CD4-positive, CD25-positive, alpha-beta regulatory T cell (primary cell): ENCODE results near the gene CPPED1. TPM values are rescaled to one million over a fixed set of nuclear protein-coding genes. Genes with fewer than 3 reads are reported as not detected.
A peak's percentile ranks its signal among the peaks of the same experiment; 100 is the strongest.

Experiments used
- ATAC-seq, 2 donors: fragments of 150-1000 bp; cut with Tn5 transposase; one replicate each; pipeline ENCODE4 v1.10.0; 2021; ENCODE audit warnings: low read depth in 2 of 2, moderate number of reproducible peaks in 2 of 2, moderate library complexity in 1 of 2
- DNase-seq, 3 donors: peaks; one replicate each; pipeline versions ENCODE4 v3.0.0 to v3.0.0-alpha.2; 2012 to 2022; ENCODE audit warnings: mixed read lengths in 1 of 3
- H3K27ac ChIP-seq: one replicate; pipeline ENCODE4 v1.7.0; 2013; ENCODE audit warnings: mild to moderate bottlenecking, low read length; ENCODE audit not compliant: insufficient read depth, poor library complexity, severe bottlenecking
- H3K27me3 ChIP-seq: one replicate; pipeline ENCODE4 v1.7.0; 2013; ENCODE audit warnings: low read length; ENCODE audit not compliant: control insufficient read depth, insufficient read depth
- H3K36me3 ChIP-seq: one replicate; pipeline ENCODE4 v1.7.0; 2013; ENCODE audit warnings: mild to moderate bottlenecking, low read length, moderate library complexity; ENCODE audit not compliant: control insufficient read depth, insufficient read depth
- H3K4me1 ChIP-seq: 2 replicates; pipeline ENCODE4 v1.7.0; 2013; ENCODE audit warnings: mild to moderate bottlenecking, low read length; ENCODE audit not compliant: insufficient read depth, control insufficient read depth, poor library complexity, severe bottlenecking
- H3K4me3 ChIP-seq: one replicate; pipeline ENCODE4 v1.7.0; 2013; ENCODE audit warnings: low read depth, mild to moderate bottlenecking, low read length, moderate library complexity
- H3K9me3 ChIP-seq, 2 experiments: 1 replicate in 1 of 2; 2 replicates in 1 of 2; pipeline ENCODE4 v1.7.0; 2013; ENCODE audit warnings: low read length in 2 of 2, mild to moderate bottlenecking in 1 of 2, moderate library complexity in 1 of 2; ENCODE audit not compliant: control insufficient read depth in 2 of 2
- H3K27ac Mint-ChIP-seq, 3 donors: one replicate each; pipeline ENCODE4 v1.8.0; 2020 to 2022; ENCODE audit warnings: mild to moderate bottlenecking in 3 of 3, mixed read lengths in 3 of 3, moderate library complexity in 2 of 3
- H3K27me3 Mint-ChIP-seq: one replicate; pipeline ENCODE4 v1.8.0; 2022; ENCODE audit warnings: mild to moderate bottlenecking, mixed read lengths
- H3K36me3 Mint-ChIP-seq: one replicate; pipeline ENCODE4 v1.8.0; 2020; ENCODE audit warnings: mixed read lengths
- H3K4me1 Mint-ChIP-seq, 4 donors: one replicate each; pipeline ENCODE4 v1.8.0; 2020 to 2022; ENCODE audit warnings: mixed read lengths in 4 of 4, mild to moderate bottlenecking in 1 of 4
- H3K4me3 Mint-ChIP-seq, 4 donors: one replicate each; pipeline ENCODE4 v1.8.0; 2020 to 2022; ENCODE audit warnings: mild to moderate bottlenecking in 4 of 4, mixed read lengths in 4 of 4, moderate library complexity in 3 of 4
- H3K9me3 Mint-ChIP-seq, 7 donors: one replicate each; pipeline ENCODE4 v1.8.0; 2020 to 2022; ENCODE audit warnings: mixed read lengths in 7 of 7, mild to moderate bottlenecking in 3 of 7, moderate library complexity in 2 of 7
- polyA plus RNA-seq, 4 donors: library from polyadenylated mRNA; unstranded; fragments of 300-500 nt; fragmentation: Illumina TruSeq; gene quantifications; one replicate each; pipeline ENCODE4 v1.2.3, GENCODE V29; 2021
- total RNA-seq: library from RNA; stranded (reverse); gene quantifications from one replicate; pipeline ENCODE4 v1.2.3, GENCODE V29; 2022

Gene CPPED1
- total and polyA plus RNA-seq, 5 donors from 2014 or later: 8.3 to 18.2 (median 10.1) TPM

- no peak overlapping the region for H3K4me3 Mint-ChIP-seq
- DNase-seq (peak in 1 of 3 donors; percentile 19), ATAC-seq (no peak)
- no peak overlapping the region for H3K4me3 ChIP-seq
- peak overlapping the region in 1 of 3 donors; percentile 42 for H3K27ac Mint-ChIP-seq
- no peaks in the 10 kb centered on the region for H3K27me3 Mint-ChIP-seq
- H3K4me1 Mint-ChIP-seq: peaks cover 0 to 5% (median 3%) of the 10 kb centered on the region in 4 donors
- no peak overlapping the region for H3K27ac ChIP-seq
- H3K27me3 ChIP-seq: no peaks in the 10 kb centered on the region
- no peaks in the 10 kb centered on the region for H3K9me3 ChIP-seq
- H3K9me3 Mint-ChIP-seq: peaks cover 0 to 1% (median 0%) of the 10 kb centered on the region in 7 donors
- no peaks in the 10 kb centered on the region for H3K4me1 ChIP-seq
- no peaks in the 10 kb centered on the region for H3K36me3 ChIP-seq
- H3K36me3 Mint-ChIP-seq: peaks cover 9% of the 10 kb centered on the region
Observed at GRCh38 chr16:12688951-12689850, 114.5 kb downstream of the CPPED1 start.

GRCh38 chr16:12685806-12686205 lies 117.9 kb downstream of the CPPED1 start:
- Mint-ChIP-seq H3K36me3 (peaks cover 14% of the 10 kb centered on the region), H3K4me1 (peaks cover 0 to 5% (median 3%) of the 10 kb centered on the region in 4 donors), H3K27ac (no peak overlapping the region), H3K4me3 (no peak overlapping the region), H3K9me3 (peaks cover 0 to 1% (median 0%) of the 10 kb centered on the region in 7 donors), H3K27me3 (no peaks in the 10 kb centered on the region)
- Histone ChIP-seq H3K4me3 (no peak overlapping the region), H3K27me3 (no peaks in the 10 kb centered on the region), H3K9me3 (no peaks in the 10 kb centered on the region), H3K36me3 (no peaks in the 10 kb centered on the region), H3K27ac (no peak overlapping the region), H3K4me1 (no peaks in the 10 kb centered on the region)
- DNase-seq (no peak), ATAC-seq (no peak)

- no peak overlapping the region for H3K27ac Mint-ChIP-seq
- no peak overlapping the region for H3K27ac ChIP-seq
- H3K9me3 ChIP-seq: no peaks in the 10 kb centered on the region
- no peaks in the 10 kb centered on the region for H3K27me3 Mint-ChIP-seq
- ATAC-seq (no peak), DNase-seq (no peak)
- H3K36me3 ChIP-seq: no peaks in the 10 kb centered on the region
- peaks cover 9% of the 10 kb centered on the region for H3K36me3 Mint-ChIP-seq
- no peak overlapping the region for H3K4me3 ChIP-seq
- peaks cover 4 to 7% (median 6%) of the 10 kb centered on the region in 4 donors for H3K4me1 Mint-ChIP-seq
- no peaks in the 10 kb centered on the region for H3K27me3 ChIP-seq
- peaks cover 0 to 1% (median 0%) of the 10 kb centered on the region in 7 donors for H3K9me3 Mint-ChIP-seq
- H3K4me1 ChIP-seq: no peaks in the 10 kb centered on the region
- H3K4me3 Mint-ChIP-seq: no peak overlapping the region
Observed at GRCh38 chr16:12682432-12683165, 121.1 kb downstream of the CPPED1 start.

- Mint-ChIP-seq H3K4me1 (peaks cover 8 to 16% (median 13%) of the 10 kb centered on the region in 4 donors), H3K9me3 (peaks cover 0 to 1% (median 0%) of the 10 kb centered on the region in 7 donors), H3K27ac (no peak overlapping the region), H3K27me3 (no peaks in the 10 kb centered on the region), H3K4me3 (no peak overlapping the region), H3K36me3 (peaks cover 9% of the 10 kb centered on the region)
- ATAC-seq (no peak), DNase-seq (no peak)
- Histone ChIP-seq H3K4me3 (no peak overlapping the region), H3K27me3 (no peaks in the 10 kb centered on the region), H3K4me1 (no peaks in the 10 kb centered on the region), H3K9me3 (no peaks in the 10 kb centered on the region), H3K36me3 (no peaks in the 10 kb centered on the region), H3K27ac (no peak overlapping the region)
Observed at GRCh38 chr16:12681653-12682052, 122.0 kb downstream of the CPPED1 start.

GRCh38 chr16:12680531-12680930 lies 123.2 kb downstream of the CPPED1 start:
- Mint-ChIP-seq H3K27ac (no peak overlapping the region), H3K4me1 (peaks cover 10 to 18% (median 13%) of the 10 kb centered on the region in 4 donors), H3K36me3 (peaks cover 9% of the 10 kb centered on the region), H3K27me3 (no peaks in the 10 kb centered on the region), H3K4me3 (no peak overlapping the region), H3K9me3 (peaks cover 0 to 1% (median 0%) of the 10 kb centered on the region in 7 donors)
- no peaks in the 10 kb centered on the region for H3K36me3 ChIP-seq
- ATAC-seq: no peak
- no peak for DNase-seq
- H3K27ac ChIP-seq: no peak overlapping the region
- H3K9me3 ChIP-seq: no peaks in the 10 kb centered on the region
- no peaks in the 10 kb centered on the region for H3K4me1 ChIP-seq
- no peaks in the 10 kb centered on the region for H3K27me3 ChIP-seq
- no peak overlapping the region for H3K4me3 ChIP-seq

- H3K4me1 ChIP-seq: no peaks in the 10 kb centered on the region
- H3K27ac Mint-ChIP-seq: no peak overlapping the region
Observed at GRCh38 chr16:12679660-12680272, 123.9 kb downstream of the CPPED1 start.

GRCh38 chr16:12678983-12679382 lies 124.7 kb downstream of the CPPED1 start:
- H3K27ac ChIP-seq: no peak overlapping the region
- H3K27me3 ChIP-seq: no peaks in the 10 kb centered on the region
- no peaks in the 10 kb centered on the region for H3K9me3 ChIP-seq
- Mint-ChIP-seq H3K27ac (no peak overlapping the region), H3K4me1 (peaks cover 10 to 18% (median 13%) of the 10 kb centered on the region in 4 donors), H3K36me3 (peaks cover 4% of the 10 kb centered on the region), H3K4me3 (no peak overlapping the region), H3K27me3 (no peaks in the 10 kb centered on the region), H3K9me3 (peaks cover 0 to 1% (median 0%) of the 10 kb centered on the region in 7 donors)
- no peaks in the 10 kb centered on the region for H3K4me1 ChIP-seq
- DNase-seq (no peak), ATAC-seq (no peak)
- H3K36me3 ChIP-seq: no peaks in the 10 kb centered on the region
- H3K4me3 ChIP-seq: no peak overlapping the region

More at GRCh38 chr16:12679660-12680272, 123.9 kb downstream of the CPPED1 start:
- peaks cover 9% of the 10 kb centered on the region for H3K36me3 Mint-ChIP-seq
- H3K36me3 ChIP-seq: no peaks in the 10 kb centered on the region
- H3K27me3 Mint-ChIP-seq: no peaks in the 10 kb centered on the region
- no peaks in the 10 kb centered on the region for H3K27me3 ChIP-seq
- peaks cover 0 to 1% (median 0%) of the 10 kb centered on the region in 7 donors for H3K9me3 Mint-ChIP-seq
- H3K27ac ChIP-seq: no peak overlapping the region
- peaks cover 10 to 18% (median 13%) of the 10 kb centered on the region in 4 donors for H3K4me1 Mint-ChIP-seq
- ATAC-seq (no peak), DNase-seq (no peak)
- no peak overlapping the region for H3K4me3 Mint-ChIP-seq
- H3K9me3 ChIP-seq: no peaks in the 10 kb centered on the region
- H3K4me3 ChIP-seq: no peak overlapping the region
